Rectal smooth muscle tissue (tissue), 1 donor: ENCODE measurements around the gene MIR17HG.

Experiments used
- H3K27ac ChIP-seq: one replicate; pipeline ENCODE4 v1.7.0; 2013; ENCODE audit warnings: low read depth, low read length, inconsistent platforms
- H3K27me3 ChIP-seq: one replicate; pipeline ENCODE4 v1.7.0; 2013; ENCODE audit warnings: low read length; ENCODE audit not compliant: control insufficient read depth, insufficient read depth
- H3K36me3 ChIP-seq: one replicate; pipeline ENCODE4 v1.7.0; 2013; ENCODE audit warnings: low read length; ENCODE audit not compliant: control insufficient read depth, insufficient read depth
- H3K4me1 ChIP-seq: one replicate; pipeline ENCODE4 v1.7.0; 2013; ENCODE audit warnings: low read length; ENCODE audit not compliant: control insufficient read depth, insufficient read depth
- H3K4me3 ChIP-seq: one replicate; pipeline ENCODE4 v1.7.0; 2013; ENCODE audit warnings: low read length
- H3K9ac ChIP-seq: one replicate; pipeline ENCODE4 v1.7.0; 2013; ENCODE audit warnings: low read length

The MIR17HG gene

DNA sequence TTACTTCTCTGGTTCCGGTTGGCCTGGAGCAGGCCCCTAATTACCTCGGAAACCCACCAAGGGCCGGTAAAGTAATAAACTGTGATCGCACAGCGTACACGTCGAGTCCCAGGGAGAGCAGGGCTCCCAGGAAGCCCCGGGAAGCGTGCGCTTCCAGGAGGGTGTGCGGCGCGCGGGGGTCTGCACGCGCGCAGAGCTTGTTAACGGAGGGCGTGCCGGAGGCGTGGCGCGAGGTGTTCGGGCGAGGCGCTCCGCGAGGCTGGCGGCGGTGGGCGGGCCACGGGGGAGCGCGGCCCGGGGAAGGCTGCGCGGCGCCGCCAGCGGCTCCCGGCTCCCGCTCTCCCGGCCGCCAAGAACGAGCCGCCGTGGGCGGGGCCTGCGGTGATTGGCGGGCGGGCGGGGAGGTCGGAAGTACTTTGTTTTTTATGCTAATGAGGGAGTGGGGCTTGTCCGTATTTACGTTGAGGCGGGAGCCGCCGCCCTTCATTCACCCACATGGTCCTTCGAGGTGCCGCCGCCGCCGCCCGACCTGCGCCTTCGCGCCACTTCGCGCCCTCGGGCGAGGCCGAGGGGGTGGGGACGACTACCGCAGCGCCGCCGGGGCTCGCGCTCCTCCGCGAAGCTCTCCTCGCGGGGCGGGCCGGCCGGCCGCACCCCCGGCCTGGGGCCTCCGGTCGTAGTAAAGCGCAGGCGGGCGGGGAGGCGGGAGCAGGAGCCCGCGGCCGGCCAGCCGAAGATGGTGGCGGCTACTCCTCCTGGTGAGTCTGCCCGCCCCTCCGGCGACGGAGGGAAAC, at the start of gene MIR17HG:
Gene MIR17HG, plus strand, starts transcription at position 486 of the 794 bp plus-strand sequence.
- H3K36me3 ChIP-seq: no peaks in the 10 kb centered on the region
- peak within 1 kb of the TSS; percentile 87 for H3K27ac ChIP-seq
- peak within 1 kb of the TSS; percentile 75 for H3K4me3 ChIP-seq
- no peaks in the 10 kb centered on the region for H3K4me1 ChIP-seq
- H3K27me3 ChIP-seq: no peaks in the 10 kb centered on the region
- H3K9ac ChIP-seq: peak within 1 kb of the TSS; percentile 80

DNA sequence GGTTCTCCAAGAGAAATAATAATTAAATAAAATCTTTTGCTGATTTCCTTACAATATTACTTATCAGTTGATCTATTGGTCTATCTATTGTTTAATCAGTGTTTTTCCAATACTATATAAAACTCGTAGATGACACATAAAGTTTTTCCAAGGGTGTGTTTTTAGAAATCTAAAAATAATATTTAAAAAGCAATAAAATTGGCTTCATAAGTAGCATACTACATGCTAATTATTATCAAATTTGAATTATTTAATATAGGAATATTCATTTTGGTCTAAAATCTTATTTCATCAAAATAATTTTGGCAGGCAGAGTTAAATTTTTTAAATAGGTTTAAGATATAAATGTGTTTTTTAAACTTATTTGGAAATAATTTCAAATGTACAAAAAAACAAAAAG, 49.4 kb upstream of the MIR17HG start:
- H3K4me3 ChIP-seq: no peak overlapping the region
- no peaks in the 10 kb centered on the region for H3K36me3 ChIP-seq
- no peaks in the 10 kb centered on the region for H3K4me1 ChIP-seq
- no peaks in the 10 kb centered on the region for H3K27me3 ChIP-seq
- no peak overlapping the region for H3K27ac ChIP-seq
- H3K9ac ChIP-seq: no peak overlapping the region

DNA sequence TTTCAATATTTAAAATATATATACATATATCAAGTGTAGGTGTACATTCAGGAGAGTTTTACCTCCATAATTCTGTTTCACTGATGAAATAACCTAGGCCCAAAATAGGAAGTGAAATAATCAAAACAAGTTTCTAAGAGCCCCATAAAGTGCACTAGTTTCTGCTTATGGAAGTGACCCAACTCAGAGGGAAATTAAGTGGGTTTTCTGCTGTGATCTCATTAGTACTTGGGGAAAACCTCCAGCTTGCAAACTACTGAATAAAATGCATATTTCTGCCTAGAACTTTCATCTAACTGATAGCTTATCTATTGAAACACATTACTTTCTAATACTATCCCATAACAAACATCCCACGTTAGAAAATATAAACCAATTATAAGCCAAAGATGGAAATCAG, 45.4 kb upstream of the MIR17HG start:
- H3K27ac ChIP-seq: no peak overlapping the region
- H3K9ac ChIP-seq: no peak overlapping the region

DNA sequence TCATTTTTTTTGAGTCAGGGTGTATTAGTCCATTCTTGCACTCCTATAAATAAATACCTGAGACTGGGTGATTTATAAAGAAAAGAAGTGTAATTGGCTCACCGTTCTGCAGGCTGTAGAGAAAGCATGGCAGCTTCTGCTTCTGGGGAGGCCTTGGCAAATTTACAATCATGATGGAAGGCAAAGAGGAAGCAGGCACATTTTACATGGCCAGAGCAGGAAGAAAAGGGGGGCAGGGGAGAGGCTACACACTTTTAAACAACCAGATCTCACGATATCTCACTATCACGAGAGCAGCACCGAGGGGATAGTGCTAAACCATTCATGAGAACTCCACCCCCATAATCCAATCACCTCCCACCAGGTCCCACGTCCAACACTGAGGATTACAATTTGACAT, 44.5 kb upstream of the MIR17HG start:
- Histone ChIP-seq H3K27me3 (no peaks in the 10 kb centered on the region), H3K27ac (no peak overlapping the region), H3K9ac (no peak overlapping the region), H3K4me1 (no peaks in the 10 kb centered on the region), H3K36me3 (no peaks in the 10 kb centered on the region), H3K4me3 (no peak overlapping the region)

More for the DNA sequence above, 45.4 kb upstream of the MIR17HG start:
- Histone ChIP-seq H3K4me1 (no peaks in the 10 kb centered on the region), H3K36me3 (no peaks in the 10 kb centered on the region), H3K4me3 (no peak overlapping the region), H3K27me3 (no peaks in the 10 kb centered on the region)

DNA sequence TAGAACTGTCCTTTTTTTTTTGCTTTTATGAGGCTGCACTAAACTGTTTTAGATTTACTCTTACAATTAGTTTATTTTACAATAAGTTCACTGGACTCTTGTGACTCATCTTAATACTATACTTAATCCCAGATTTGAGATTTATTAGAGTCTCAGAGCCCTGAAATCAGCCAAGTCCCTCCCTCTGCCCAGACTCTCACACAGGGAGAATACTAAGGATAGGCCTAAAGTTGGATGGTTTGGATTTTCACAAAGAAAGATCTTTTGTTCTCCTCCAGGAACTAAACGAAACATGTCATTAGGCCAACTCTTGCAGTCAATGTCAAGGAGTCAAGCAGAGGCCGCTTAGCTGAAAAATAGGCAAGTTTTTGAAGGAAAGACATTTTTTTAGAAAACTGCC, 42.7 kb upstream of the MIR17HG start:
- Histone ChIP-seq H3K27me3 (no peaks in the 10 kb centered on the region), H3K4me3 (no peak overlapping the region), H3K36me3 (no peaks in the 10 kb centered on the region), H3K9ac (no peak overlapping the region), H3K4me1 (no peaks in the 10 kb centered on the region), H3K27ac (no peak overlapping the region)

DNA sequence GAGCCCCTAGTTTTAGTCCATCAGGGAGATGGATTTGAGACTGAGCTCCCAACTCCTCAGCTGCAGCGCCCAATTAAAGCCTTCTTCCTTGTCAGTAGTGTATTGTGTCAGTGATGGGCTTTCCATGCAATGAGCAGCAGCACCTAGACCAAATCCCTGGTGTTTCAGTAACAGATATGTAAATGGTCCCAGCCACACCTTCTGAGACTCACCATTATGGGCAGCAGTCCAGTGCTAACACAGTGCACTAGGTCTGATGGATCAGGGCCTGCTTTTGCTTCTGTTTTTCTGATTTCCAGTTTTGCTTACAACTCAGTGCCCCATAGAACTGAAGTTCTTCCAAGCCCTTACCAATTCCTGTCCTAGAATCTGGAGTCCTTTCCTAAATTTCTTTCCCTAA, 41.8 kb upstream of the MIR17HG start:
- Histone ChIP-seq H3K27ac (no peak overlapping the region), H3K27me3 (no peaks in the 10 kb centered on the region), H3K4me3 (no peak overlapping the region)

DNA sequence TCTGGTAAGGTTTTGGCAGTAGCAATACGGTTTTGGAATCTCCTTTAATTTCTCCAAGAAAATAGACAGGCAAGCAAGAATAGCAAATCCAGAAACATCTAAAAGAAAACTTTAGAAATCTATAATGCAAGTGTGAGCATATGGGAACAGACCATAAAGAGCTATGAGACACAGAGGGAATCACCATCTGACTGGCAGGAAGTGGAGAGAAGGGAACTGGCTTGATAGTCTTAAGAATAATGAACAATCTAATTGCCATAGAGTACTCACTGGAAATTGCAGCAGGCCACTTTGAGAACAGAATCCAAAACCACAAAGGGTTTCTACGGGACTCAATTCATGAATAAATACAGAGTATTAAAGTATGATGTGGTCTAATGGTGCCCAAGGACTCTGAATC, 39.6 kb upstream of the MIR17HG start:
- H3K27me3 ChIP-seq: no peaks in the 10 kb centered on the region

More for the DNA sequence above, 41.8 kb upstream of the MIR17HG start:
- no peak overlapping the region for H3K9ac ChIP-seq
- no peaks in the 10 kb centered on the region for H3K4me1 ChIP-seq
- H3K36me3 ChIP-seq: no peaks in the 10 kb centered on the region

DNA sequence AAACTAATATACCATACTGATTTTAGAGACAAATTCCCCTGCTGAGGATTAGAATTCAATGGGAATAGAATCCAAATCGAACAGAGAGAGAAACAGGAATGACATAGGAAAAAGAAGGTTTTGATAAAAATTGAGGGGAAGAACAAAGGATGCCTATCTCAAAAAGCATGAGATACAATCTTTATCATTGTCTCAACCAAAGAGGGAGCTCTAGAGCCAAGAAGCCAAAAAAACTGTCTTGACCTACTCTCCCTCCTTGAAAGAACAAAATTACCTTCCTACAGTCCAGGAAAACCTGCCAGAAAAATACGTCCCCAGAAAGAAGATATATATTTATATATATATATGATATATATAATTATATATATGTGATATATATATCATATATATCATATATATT, 39.2 kb upstream of the MIR17HG start:
- Histone ChIP-seq H3K4me1 (no peaks in the 10 kb centered on the region), H3K27ac (no peak overlapping the region), H3K27me3 (no peaks in the 10 kb centered on the region), H3K36me3 (no peaks in the 10 kb centered on the region), H3K4me3 (no peak overlapping the region), H3K9ac (no peak overlapping the region)

More for the DNA sequence above, 39.6 kb upstream of the MIR17HG start:
- H3K9ac ChIP-seq: no peak overlapping the region
- H3K36me3 ChIP-seq: no peaks in the 10 kb centered on the region
- no peaks in the 10 kb centered on the region for H3K4me1 ChIP-seq
- H3K4me3 ChIP-seq: no peak overlapping the region
- H3K27ac ChIP-seq: no peak overlapping the region

DNA sequence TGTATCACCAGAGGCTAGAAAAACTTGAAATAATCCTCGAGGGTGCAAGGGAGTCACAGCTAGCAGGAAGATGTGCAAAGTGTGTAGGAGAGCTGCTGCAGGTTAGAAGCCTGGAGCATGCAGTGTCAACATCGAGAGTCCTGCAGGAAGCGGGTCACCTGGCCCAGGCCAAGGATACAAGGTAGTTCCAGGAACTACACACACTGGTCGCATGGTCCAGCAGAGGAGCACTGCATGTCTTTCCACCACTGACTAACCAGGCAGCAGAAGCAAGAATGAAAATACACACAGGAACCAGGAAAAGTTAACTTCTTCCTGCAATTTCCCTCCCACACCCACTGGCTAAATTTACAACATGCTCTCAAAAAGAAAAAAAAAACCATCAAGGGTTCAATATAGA, 36.0 kb upstream of the MIR17HG start:
- Histone ChIP-seq H3K4me3 (no peak overlapping the region), H3K27ac (no peak overlapping the region), H3K9ac (no peak overlapping the region), H3K36me3 (no peaks in the 10 kb centered on the region), H3K4me1 (no peaks in the 10 kb centered on the region), H3K27me3 (no peaks in the 10 kb centered on the region)

DNA sequence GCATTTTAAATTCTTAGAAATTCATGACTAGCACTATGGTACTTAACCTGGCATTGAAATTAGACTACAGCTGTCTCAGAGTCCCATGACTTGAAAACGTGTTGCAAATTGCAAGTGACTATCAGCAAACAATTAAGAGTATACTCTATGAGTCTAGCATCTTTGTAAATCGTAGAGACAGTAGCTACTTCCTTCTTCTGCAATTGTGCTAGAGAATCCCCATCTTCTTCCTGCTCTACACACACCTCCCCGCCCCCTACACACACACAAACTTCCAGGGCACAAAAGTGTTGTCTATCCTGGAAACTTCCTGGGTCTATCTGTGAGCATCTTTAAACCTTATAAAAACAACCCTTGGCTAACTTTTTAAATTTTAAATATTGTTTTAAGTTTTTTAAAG, 35.2 kb upstream of the MIR17HG start:
- Histone ChIP-seq H3K9ac (no peak overlapping the region), H3K4me1 (no peaks in the 10 kb centered on the region), H3K27me3 (no peaks in the 10 kb centered on the region), H3K27ac (no peak overlapping the region), H3K36me3 (no peaks in the 10 kb centered on the region), H3K4me3 (no peak overlapping the region)

DNA sequence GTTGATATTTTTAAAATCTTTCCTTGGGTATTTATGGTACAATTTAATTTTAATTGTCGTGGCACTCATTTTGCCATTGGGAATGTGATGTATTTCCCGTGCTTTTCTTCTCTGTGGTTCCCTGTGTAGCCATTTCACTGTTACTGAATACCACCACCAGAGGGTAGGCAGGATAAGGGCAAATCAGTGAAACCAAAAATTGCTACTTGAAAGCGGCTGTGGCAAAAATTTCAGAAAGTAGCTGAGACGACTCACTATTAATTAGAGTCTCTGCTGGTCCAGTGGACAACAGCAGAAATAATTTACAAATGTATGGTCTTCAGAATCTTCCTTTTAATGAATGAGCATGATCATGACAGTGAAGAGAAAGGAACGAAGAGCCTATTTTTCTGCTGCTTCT, 34.4 kb upstream of the MIR17HG start:
- Histone ChIP-seq H3K9ac (no peak overlapping the region), H3K36me3 (no peaks in the 10 kb centered on the region), H3K27me3 (no peaks in the 10 kb centered on the region), H3K4me1 (no peaks in the 10 kb centered on the region), H3K27ac (no peak overlapping the region), H3K4me3 (no peak overlapping the region)

DNA sequence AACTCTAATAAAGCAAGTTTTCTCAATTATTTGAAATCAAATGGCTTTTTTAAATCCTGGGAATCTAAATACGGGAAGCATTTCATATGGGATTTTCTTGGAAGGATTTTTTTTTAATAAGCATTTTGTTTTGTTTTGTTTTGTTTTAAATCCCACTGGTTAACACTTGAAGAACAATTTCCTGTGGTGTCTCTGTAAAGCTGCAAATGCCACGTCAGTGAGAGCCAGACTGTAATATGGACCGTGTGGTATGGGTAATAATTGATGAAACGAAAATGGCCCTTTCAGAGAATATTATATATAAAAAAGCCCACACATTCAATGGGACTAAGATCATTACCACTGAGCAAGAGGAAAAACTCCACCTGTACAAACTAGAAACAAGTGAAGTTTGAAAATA, 33.9 kb upstream of the MIR17HG start:
- H3K36me3 ChIP-seq: no peaks in the 10 kb centered on the region
- H3K27me3 ChIP-seq: no peaks in the 10 kb centered on the region
- H3K9ac ChIP-seq: no peak overlapping the region
- H3K4me3 ChIP-seq: no peak overlapping the region
- H3K4me1 ChIP-seq: no peaks in the 10 kb centered on the region
- no peak overlapping the region for H3K27ac ChIP-seq

DNA sequence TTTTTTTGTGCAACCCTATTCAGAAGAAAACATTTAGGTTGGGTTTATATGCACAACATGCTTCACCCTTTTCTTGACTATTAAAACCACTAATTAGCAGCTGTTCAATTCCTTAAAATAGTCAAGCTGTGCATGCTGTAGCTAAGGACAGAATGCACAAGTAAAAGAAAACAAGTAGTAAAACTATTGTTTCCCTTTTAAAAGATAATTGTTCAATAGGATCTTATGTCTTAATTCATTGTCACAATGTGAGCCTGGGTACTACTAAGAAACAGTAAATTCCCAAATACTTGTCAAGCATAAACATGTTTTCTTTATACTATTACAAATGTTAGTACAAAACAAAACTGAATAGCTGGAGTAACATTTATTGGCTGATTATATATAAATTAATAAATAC, 32.6 kb upstream of the MIR17HG start:
- H3K27ac ChIP-seq: no peak overlapping the region
- no peaks in the 10 kb centered on the region for H3K36me3 ChIP-seq
- H3K4me3 ChIP-seq: no peak overlapping the region
- no peaks in the 10 kb centered on the region for H3K4me1 ChIP-seq
- no peak overlapping the region for H3K9ac ChIP-seq
- H3K27me3 ChIP-seq: no peaks in the 10 kb centered on the region
